Suppressor macrophage (primary cell): ENCODE results near the gene ANXA11.
A peak's percentile ranks its signal among the peaks of the same experiment; 100 is the strongest.

Source experiments
- DNase-seq, 4 experiments: peaks; one replicate each; pipeline ENCODE4 v3.0.0-alpha.2; 2020 to 2022

Gene ANXA11

GRCh38 chr10:80187465-80188409 lies 17.6 kb downstream of the ANXA11 start:
- peak; percentile 90 to 96 (median 92) for DNase-seq

GRCh38 chr10:80187060-80187459 lies 18.3 kb downstream of the ANXA11 start:
- DNase-seq: no peak

GRCh38 chr10:80186364-80187012 lies 18.8 kb downstream of the ANXA11 start:
- DNase-seq: peak in 3 of 4 experiments; percentile 40 to 44 (median 44)

- DNase-seq: peak in 3 of 4 experiments; percentile 41 to 51 (median 49)
These were observed 19.6 kb downstream of the ANXA11 start for GRCh38 chr10:80185578-80186299.

- DNase-seq: no peak
These were observed 21.0 kb downstream of the ANXA11 start for GRCh38 chr10:80184291-80184690.

- no peak for DNase-seq
These were observed 21.9 kb downstream of the ANXA11 start for GRCh38 chr10:80183436-80183835.

GRCh38 chr10:80182986-80183385 lies 22.4 kb downstream of the ANXA11 start:
- no peak for DNase-seq

GRCh38 chr10:80177781-80178636 lies 27.3 kb downstream of the ANXA11 start:
- no peak for DNase-seq

GRCh38 chr10:80176526-80176925 lies 28.8 kb downstream of the ANXA11 start:
- no peak for DNase-seq

GRCh38 chr10:80174641-80175395 lies 30.5 kb downstream of the ANXA11 start:
- DNase-seq: peak in 3 of 4 experiments; percentile 45 to 60 (median 52)

GRCh38 chr10:80173466-80173865 lies 31.9 kb downstream of the ANXA11 start:
- peak in 1 of 4 experiments; percentile 27 for DNase-seq

GRCh38 chr10:80172896-80173295 lies 32.4 kb downstream of the ANXA11 start:
- peak in 1 of 4 experiments; percentile 28 for DNase-seq

GRCh38 chr10:80171248-80171660 lies 34.1 kb downstream of the ANXA11 start:
- no peak for DNase-seq

- DNase-seq: no peak
These were observed 34.7 kb downstream of the ANXA11 start for GRCh38 chr10:80170641-80171040.

- DNase-seq: no peak
These were observed 35.3 kb downstream of the ANXA11 start for GRCh38 chr10:80170026-80170425.

GRCh38 chr10:80168679-80169380 lies 36.5 kb downstream of the ANXA11 start:
- peak in 1 of 4 experiments; percentile 34 for DNase-seq

GRCh38 chr10:80168162-80168511 lies 37.2 kb downstream of the ANXA11 start:
- DNase-seq: no peak

- peak in 1 of 4 experiments; percentile 2 for DNase-seq
These were observed 37.7 kb downstream of the ANXA11 start for GRCh38 chr10:80167471-80168161.

GRCh38 chr10:80166581-80167470 lies 38.5 kb downstream of the ANXA11 start:
- DNase-seq: peak in 1 of 4 experiments; percentile 1
